ENCODE results near the gene DNAI1.

Gene DNAI1

DNA sequence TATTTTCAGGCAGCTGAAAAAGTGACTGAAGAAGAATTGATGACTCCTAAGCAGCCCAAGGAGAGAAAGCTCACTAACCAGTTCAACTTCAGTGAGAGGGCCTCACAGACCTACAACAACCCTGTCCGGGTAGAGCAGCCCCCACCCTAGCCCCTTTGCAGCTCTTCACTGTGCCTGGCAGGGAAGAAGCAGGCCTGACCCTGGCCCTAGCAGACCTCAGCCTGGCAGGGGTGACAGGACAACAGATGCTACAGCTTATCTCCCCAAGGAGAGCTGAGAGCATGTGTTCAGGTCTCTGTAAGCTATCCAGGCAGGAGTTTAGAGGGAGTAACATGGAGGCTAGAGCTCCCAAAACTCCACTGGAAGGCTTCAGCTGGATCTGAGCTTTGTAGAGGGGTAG, 31.8 kb downstream of the DNAI1 start:
- DNase-seq (ENCODE audit: low read depth in 3 of 3, low spot score in 1 of 3): no peak

- DNase-seq (ENCODE audit: low read depth in 3 of 3, low spot score in 1 of 3): no peak
These were observed 32.2 kb downstream of the DNAI1 start for GRCh38 chr9:34490760-34491159.

DNA sequence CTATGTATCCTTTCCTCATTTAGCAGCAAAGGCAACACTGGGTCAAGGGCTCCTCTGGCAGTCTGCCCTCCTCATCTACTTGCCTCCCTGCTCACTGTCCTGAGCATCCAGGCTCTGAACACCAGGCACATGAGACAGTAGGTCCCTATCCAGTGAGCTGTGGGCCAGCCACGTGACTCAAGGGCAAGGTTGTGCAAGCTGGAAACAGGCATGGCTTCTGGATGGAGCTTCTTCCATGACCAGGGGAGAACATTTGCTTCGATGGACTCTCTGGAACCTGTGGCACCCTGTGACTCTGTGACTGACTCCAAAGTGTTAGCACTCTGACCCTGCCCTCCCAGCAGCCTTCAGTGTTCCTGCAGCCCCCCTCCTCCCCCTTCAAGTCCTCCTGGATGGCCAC, 33.0 kb downstream of the DNAI1 start:
- no peak for DNase-seq (ENCODE audit: low read depth in 3 of 3, low spot score in 1 of 3)

DNA sequence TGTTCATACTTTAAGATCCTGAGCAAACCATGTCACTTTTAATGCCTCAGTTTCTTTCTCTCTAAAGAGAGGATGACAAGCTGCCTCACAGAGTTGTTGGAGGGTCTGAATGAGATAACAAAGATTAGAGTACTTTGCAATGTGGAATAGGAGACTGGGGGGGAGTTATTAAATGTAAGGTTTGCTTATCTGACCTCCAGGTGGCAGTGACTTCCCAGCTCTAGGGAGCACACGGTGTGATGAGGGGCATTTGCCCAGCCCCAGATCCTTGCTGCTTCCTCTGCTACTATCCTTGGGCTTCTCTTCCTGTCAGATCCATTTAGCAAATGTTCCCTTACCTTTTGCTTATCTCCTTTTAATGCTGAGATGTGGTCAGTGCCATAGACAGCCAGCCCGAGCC, 33.4 kb downstream of the DNAI1 start:
- no peak for DNase-seq (ENCODE audit: low read depth in 3 of 3, low spot score in 1 of 3)

DNA sequence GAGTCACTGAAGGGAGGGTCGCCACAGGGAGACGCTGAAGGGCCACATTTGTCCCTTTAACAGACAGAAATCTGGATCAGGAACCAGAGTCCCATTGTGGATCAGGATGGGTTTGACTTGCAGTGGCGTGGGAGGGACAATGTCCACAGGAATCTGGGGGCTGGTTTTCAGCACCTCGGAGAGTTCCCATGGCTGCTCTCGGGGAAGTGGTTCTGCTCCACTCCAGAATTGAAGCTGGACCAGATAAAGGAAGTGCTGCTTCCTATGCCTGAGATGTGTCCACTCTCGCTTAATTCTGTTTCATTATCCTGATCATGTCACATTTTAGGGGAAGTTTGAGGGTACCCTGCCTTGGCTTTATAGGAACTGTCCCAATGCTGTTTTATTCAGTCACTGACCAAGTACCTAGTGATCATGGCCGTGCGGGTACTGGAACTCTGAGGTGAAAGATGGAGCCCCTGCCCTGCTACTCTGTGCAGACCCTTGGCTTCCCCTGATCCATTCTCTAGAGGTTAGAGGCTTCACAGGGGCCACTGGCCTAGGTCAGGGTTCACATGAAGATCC, 35.4 kb downstream of the DNAI1 start:
- DNase-seq (ENCODE audit: low read depth in 3 of 3, low spot score in 1 of 3): no peak

- DNase-seq (ENCODE audit: low read depth in 3 of 3, low spot score in 1 of 3): no peak
These were observed 37.6 kb downstream of the DNAI1 start for GRCh38 chr9:34496149-34496712.

DNA sequence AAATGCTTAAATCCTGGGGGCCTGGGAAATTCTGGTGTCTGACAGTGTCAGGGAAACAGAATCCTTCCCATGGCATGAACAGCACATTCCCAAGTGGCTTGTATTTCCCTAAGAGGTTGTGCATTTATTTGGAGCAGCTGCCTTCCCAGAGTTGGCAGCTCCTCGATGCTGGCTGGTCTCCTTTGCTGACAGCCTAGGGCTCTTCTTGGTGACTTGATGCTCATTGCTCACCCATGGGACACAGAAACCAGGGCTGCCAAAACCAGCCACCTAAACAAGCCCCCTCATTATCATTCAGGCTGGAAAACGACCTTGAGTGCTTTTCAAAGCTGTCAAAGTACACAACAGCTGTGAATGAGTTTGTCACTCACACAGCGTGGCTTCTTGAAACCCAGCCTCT, 39.9 kb downstream of the DNAI1 start:
- no peak for DNase-seq (ENCODE audit: low read depth in 3 of 3, low spot score in 1 of 3)

DNA sequence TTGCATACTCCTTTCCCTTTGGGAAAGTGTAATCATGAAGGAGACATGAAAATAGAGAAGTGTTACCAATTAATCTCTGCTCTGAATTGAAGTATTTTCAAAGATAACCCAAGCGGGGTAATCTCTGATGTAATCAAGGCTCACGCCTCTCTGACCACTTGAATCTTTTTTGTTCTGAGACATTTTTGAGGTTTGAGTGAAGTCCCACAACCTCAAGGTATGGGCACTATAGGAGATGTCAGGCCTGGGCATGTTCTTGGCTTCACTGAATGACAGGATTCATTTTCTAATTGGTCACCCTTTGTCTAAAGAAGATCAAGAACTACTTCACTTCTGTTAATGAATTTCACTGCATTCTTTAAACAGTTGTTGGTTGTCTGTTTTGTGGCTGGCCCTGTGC, 40.5 kb downstream of the DNAI1 start:
- no peak for DNase-seq (ENCODE audit: low read depth in 3 of 3, low spot score in 1 of 3)

- DNase-seq (ENCODE audit: low read depth in 3 of 3, low spot score in 1 of 3): peak; percentile 45 to 65 (median 49)
These were observed 42.1 kb downstream of the DNAI1 start for GRCh38 chr9:34500623-34501267.

DNA sequence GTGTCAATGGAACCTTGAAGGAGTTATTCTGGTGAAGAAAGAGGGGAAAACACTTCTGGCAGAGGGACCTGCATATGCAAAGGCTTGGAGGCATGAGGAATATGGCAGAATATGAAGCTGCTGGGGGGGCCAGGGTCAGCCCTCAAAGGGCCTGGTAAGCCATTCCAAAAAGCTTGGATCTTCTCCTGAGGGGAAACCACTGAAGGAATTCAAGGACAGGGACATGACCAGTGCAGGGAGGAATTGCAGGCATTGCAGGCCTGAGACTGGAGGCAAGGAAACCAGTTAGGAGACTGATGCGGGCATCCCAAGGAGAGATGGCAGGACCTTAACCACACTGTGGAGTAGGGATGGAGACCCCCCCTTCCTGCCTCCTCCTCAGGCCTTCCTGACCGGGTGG, 42.8 kb downstream of the DNAI1 start:
- DNase-seq (ENCODE audit: low read depth in 3 of 3, low spot score in 1 of 3): no peak

- no peak for DNase-seq (ENCODE audit: low read depth in 3 of 3, low spot score in 1 of 3)
These were observed 43.4 kb downstream of the DNAI1 start for GRCh38 chr9:34501889-34502425.

GRCh38 chr9:34502471-34502870, 43.9 kb downstream of the DNAI1 start:
- DNase-seq (ENCODE audit: low read depth in 3 of 3, low spot score in 1 of 3): no peak

GRCh38 chr9:34502891-34503290, 44.3 kb downstream of the DNAI1 start:
- no peak for DNase-seq (ENCODE audit: low read depth in 3 of 3, low spot score in 1 of 3)

GRCh38 chr9:34503406-34503805, 44.8 kb downstream of the DNAI1 start:
- DNase-seq (ENCODE audit: low read depth in 3 of 3, low spot score in 1 of 3): no peak

GRCh38 chr9:34505370-34506120, 46.9 kb downstream of the DNAI1 start:
- no peak for DNase-seq (ENCODE audit: low read depth in 3 of 3, low spot score in 1 of 3)

- no peak for DNase-seq (ENCODE audit: low read depth in 3 of 3, low spot score in 1 of 3)
These were observed 48.0 kb downstream of the DNAI1 start for GRCh38 chr9:34506623-34507022.

GRCh38 chr9:34507556-34507955, 49.0 kb downstream of the DNAI1 start:
- no peak for DNase-seq (ENCODE audit: low read depth in 3 of 3, low spot score in 1 of 3)

GRCh38 chr9:34507966-34508365, 49.4 kb downstream of the DNAI1 start:
- no peak for DNase-seq (ENCODE audit: low read depth in 3 of 3, low spot score in 1 of 3)

- no peak for DNase-seq (ENCODE audit: low read depth in 3 of 3, low spot score in 1 of 3)
These were observed 49.9 kb downstream of the DNAI1 start for GRCh38 chr9:34508463-34508862.

DNA sequence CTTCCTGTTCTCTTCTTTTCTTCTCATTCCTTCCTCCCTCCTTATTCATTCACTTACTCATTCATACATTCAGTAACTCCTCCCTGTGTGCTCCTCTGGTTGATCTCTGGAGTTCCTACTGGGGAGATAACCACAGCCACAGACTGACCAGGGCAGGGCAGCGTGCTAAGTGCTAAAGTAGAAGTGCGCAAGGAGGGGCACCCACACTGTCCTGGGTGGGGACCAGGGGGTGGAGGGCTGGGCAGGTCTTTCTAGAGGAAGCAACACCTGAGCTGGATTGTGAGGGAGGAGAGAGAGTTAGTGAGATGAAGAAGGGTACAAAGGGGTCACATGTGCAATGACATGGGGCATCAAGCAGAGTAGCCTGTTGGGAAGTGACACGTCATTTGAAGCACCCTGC, 50.3 kb downstream of the DNAI1 start:
- no peak for DNase-seq (ENCODE audit: low read depth in 3 of 3, low spot score in 1 of 3)

DNA sequence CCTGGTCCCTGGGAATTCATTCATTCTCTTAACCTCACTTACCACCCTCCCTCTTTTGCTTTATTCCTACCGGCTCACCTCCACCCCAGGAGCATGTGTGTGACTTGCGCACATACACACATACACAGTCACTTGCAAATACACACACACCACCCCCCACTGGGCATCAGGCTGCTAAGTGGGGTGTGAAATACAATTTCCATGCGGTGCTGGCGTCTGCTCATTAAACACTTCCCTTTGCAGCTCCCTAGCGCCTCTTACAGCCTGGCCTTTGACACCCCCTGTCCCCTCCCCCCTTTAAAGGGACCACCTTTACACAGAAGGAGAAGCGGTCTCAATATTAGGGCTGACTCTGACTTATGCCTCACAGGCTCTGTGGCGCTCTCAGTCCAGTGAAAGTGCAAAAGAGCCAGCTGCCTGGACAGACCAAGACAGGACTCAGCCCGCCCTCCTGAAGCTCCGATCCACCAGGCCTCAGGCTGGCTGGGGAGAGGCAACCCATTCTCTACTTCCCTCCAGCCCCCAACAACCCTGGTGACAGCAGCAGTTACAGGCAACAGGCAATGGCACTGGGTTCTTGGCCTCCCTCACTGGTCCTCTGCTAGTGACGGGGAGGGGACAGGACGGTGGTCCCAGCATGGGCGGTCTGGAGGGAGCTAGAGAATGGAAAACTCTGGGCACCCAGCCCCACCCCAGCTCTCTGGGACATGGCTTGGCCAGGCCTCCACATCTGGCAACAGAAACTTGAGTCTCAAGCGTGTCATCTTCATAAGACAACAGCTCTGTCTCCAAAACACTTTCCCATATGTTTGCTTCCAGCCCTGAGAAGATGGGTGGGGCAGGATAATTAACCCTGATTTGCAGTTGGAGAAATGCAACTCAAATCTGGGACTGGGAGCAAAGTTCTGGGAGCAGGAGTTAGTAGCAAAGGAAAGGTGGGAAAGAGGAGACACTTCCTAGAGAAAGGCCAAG, 52.2 kb downstream of the DNAI1 start:
- no peak for DNase-seq (ENCODE audit: low read depth in 3 of 3, low spot score in 1 of 3)
